Suppressor macrophage treated with lipopolysaccharide for 4 hours (primary cell): ENCODE results near the gene KRTAP10-12.
"Not testable (repeated sequence)": the region's sequence is repeated elsewhere in the genome, so short reads cannot be mapped to it uniquely, and the experiment has no call there.

Experiments
- DNase-seq: peaks from one replicate; pipeline ENCODE4 v3.0.0-alpha.2; 2020

KRTAP10-12 gene, protein sequence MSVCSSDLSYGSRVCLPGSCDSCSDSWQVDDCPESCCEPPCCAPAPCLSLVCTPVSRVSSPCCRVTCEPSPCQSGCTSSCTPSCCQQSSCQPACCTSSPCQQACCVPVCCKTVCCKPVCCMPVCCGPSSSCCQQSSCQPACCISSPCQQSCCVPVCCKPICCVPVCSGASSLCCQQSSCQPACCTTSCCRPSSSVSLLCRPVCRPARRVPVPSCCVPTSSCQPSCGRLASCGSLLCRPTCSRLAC

DNA sequence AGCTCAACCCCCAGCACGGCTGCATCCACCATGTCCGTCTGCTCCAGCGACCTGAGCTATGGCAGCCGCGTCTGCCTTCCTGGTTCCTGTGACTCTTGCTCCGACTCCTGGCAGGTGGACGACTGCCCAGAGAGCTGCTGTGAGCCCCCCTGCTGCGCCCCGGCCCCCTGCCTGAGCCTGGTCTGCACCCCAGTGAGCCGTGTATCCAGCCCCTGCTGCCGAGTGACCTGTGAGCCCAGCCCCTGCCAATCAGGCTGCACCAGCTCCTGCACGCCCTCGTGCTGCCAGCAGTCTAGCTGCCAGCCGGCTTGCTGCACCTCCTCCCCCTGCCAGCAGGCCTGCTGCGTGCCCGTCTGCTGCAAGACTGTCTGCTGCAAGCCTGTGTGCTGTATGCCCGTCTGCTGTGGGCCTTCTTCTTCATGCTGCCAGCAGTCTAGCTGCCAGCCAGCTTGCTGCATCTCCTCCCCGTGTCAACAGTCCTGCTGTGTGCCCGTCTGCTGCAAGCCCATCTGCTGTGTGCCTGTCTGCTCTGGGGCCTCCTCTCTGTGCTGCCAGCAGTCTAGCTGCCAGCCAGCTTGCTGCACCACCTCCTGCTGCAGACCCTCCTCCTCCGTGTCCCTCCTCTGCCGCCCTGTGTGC is at the start of gene KRTAP10-12:
TSS of gene KRTAP10-12 (plus strand) at position 1 of the 639 bp plus-strand sequence. CDS start at position 31, 30 bp downstream.
- not testable (repeated sequence) for DNase-seq

DNA sequence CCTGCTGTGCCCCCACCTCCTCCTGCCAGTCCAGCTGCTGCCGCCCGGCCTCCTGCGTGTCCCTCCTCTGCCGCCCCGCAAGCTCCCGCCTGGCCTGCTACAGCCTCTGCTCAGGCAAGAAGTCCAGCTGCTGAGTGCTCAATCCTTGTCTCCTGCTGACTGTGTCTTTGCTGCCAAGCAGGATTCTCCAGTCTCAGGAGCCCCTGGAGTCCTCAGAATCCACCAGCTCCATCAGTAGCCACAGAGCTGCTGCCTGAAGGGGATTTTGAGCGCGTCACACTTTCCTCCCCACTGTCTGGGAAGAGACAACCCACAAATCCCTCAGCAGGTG is 49.8 kb upstream of the KRTAP10-12 start:
- DNase-seq, result no peak

DNA sequence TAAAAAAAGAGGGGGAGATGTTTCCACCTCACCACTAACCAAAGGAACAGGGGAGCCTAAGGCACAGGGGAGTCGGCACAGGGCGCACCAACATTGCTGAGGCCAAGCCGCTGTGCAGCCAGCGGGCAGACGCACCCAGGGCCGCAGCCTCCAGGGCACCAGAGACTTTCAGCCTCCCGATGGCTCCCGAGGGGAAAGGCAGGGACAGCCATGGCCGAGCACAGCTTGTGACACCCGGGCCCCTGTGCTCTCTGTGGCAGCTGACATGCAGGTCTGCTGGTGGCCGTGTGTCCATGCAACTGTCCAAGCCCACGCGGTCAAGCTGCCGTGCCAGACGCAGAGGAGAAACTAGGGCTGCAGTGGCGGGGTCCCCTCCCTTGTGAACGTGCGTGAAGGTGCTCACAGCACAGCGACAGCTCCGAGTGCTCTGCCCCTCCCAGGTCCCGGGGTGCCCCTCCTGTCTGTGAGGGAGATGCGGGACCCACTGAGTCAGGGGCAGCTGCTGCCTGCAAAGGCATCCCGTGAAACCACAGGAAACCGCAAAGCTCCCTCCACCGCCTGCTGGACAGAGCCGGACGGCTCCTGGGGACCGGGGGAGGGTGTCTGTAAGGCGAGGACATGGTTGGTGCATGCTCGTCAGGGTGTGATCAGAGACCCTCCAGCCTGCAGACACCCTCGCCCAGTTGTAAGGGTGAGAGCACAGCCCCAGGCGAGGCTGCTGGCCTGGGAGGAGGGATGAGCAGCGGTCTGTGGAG is 48.2 kb upstream of the KRTAP10-12 start:
- no peak for DNase-seq

DNA sequence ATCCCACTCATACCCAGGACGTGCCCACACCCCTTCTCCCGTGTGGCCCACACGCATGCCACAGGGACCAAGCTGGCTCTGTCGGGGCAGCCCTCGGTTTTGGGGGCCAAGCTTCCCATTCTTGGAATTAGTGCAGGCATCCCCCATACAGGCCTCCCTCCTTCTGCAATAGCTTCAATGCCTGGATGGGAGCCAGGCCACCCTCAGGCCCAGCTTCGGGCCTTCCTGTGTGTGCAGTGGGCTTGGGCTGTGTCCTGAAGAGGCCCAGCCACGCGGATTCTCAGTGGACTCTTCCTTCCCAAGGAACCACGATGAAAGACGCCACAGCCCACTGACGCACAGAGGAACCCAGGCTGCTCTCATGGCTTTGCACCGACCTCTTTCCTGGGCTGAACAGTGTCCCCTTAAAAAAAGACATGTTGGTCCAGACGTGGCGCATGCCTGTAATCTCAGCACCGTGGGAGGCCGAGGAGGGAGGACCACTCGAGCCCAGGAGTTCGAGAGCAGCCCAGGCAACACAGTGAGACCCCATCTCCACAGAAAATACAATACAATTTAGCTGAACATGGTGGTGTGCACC is 47.4 kb upstream of the KRTAP10-12 start:
- no peak for DNase-seq

DNA sequence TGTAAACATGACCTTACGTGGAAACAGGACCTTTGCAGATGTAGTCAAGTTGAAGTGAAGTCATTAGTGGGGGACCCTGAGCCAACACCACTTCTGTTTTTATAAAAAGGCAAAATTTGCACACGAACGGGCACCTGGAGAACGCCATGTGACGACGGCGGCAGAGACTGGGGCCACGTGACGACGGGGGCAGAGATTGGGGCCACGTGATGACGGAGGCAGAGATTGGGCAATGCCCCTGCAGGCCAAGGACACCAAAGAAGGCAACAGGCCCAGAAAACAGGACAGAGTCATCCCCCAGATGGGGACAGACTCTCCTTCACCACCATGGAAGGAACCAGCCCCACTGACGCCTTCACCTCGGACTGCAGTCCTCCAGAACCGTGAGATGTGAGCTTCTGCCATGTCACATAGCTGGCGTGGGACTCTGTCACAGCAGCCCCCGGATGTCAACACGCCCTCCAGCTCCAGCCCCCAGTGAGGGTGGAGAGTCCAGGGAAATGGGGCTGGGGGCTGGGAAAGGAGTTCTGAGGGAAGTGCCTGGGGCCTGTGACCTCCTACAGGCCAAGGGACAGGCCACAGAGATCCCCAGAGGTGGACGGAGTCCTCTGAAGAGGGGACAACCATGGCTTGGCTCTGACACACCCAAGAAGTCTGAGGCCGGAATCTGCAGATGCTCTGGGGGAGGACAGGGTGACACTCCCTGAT is 46.6 kb upstream of the KRTAP10-12 start:
- no peak for DNase-seq

DNA sequence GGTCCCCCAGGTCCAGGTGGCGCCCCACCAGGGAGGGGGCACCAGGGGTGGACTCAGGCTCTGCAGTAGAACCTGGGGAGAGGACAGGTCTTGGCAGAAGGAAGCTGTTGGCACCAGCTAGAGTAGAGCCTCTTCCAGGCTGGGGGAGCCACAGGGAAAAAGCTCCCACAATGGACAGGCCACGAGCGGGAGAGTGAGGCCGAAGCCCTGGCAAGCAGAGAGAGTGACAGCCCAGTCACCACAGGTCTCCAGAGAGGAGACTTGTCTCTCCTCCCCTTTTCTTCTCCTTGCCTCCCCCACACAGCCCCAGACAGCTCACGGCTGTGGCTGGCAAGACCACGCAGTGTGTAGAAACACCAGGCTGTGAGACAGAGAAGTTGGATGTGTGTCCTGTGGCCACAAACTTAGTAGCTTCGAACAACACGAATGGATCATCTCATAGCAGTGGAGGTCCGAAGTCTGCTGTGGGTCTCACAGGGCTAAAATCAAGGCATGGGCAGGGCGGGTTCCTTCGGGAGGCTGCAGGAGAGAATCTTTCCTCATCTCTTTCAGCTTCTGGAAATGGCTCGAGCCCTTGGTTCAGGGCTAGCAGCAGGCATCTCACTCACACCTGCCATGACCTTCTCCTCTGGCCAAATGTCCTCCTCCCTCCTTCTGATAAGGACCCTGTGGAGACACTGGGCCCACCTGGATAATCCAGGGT is 45.8 kb upstream of the KRTAP10-12 start:
- DNase-seq, result no peak

DNA sequence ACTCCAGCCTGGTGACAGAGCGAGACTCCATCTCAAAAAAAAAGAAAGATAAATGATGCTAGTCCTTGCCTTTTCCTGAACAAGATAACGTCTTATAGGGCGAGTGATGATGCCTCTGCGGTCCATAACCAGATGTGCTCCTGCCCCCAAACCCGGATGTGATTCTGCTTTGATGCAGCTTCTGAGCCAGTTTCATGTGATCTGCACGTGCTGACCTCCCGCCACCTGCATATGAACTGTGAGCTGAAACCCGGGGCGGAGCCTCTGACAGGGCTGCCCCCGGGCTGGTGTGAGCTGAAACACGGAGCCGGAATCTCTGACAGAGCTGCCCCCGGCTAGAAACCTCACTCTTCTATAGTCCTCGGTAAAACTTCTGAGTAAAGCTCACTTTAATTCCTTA is 43.8 kb upstream of the KRTAP10-12 start:
- DNase-seq, result no peak

DNA sequence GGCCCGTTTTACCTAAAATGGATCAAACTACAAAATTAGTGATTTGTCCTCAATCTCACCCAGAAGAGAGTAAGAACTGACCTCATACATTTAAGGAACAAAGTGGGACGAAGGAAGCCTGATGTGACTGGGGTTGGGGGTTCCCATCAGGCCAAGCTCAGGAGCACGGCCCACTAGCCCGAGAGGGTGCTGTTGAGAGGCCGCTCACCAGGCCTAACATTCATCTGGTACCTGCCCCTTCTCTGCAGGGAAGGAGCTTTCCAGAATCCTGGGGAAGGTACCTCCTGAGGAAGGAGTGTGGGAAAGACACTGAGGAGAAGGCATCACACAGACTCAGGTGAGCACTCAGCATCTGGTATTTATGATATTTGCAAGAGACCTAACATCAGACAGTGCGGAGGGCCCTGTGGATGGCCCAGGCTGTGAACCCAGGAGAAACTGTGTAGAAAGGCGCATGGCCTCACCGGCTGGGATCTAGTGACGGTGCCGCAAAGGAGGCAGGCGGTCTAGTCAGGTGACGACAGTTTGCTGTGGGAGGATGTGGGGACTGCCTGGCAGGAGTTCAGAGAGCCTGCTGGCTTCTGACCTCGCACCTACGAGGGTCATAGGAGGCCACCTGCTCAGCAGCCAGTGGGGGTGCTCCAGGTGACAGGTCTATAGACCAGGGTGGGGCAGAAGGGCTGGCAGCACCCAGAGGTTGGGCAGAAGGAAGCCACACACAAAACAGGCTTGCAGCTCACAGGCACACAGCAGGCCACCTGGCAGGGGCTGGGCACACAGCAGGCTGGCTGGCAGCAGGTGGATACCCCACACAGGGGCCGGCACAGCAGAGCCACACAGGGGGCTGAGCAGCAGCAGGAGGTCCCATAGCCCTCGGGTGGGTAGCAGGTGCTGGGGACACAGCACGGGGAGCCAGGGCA is 43.1 kb upstream of the KRTAP10-12 start:
- no peak for DNase-seq

DNA sequence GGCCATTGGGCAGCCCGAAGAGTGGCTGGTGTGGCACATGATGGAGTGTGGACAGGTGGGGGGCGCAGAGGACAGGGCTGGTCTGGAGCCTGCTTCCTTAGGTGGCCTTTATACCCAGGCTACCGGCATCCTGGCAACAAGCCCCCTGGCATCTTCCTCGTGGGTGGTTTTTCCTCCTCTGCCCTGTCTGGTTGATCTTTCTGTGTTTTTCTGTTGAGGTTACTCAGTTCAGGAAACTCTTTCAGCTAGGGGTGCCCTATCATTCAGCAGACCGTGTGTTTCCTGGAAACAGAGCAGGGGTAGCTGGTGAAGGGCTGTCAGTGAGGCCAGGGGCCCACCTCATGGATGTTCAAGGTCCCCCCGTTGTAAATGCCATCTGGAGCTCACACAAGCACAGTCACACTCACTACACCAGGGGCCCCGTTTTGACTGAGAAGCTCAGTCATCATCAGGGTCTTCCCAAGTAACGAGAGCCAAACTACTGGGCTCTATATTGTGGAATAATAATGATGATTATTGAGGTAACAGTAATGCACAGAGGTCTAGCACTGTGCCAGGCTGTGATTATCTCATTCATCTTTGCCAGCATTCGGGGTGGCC is 42.3 kb upstream of the KRTAP10-12 start, which contains the start of gene KRTAP12-4:
TSS of gene KRTAP12-4 (minus strand) at position 84 of the 600 bp plus-strand sequence. CDS start at position 39, 45 bp downstream.
- DNase-seq, result no peak

DNA sequence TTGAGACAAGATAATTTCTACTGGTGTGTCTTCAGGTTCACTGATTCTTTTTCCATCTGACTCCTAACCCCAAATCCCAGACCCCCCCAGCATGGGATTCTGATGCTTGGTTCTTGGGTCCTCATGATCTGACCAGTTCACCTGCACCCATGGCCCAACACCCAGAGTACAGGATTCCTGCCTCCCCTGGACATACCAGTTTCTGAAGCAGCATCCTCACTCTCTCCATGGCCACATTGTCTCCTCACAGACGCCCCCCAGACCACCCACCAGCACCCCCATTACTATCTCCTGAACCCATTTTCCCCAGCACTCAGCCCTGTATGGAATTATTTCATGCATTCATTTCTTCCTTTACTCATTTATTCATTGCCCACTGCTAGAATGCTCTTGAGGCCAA is 40.1 kb upstream of the KRTAP10-12 start:
- DNase-seq, result no peak

DNA sequence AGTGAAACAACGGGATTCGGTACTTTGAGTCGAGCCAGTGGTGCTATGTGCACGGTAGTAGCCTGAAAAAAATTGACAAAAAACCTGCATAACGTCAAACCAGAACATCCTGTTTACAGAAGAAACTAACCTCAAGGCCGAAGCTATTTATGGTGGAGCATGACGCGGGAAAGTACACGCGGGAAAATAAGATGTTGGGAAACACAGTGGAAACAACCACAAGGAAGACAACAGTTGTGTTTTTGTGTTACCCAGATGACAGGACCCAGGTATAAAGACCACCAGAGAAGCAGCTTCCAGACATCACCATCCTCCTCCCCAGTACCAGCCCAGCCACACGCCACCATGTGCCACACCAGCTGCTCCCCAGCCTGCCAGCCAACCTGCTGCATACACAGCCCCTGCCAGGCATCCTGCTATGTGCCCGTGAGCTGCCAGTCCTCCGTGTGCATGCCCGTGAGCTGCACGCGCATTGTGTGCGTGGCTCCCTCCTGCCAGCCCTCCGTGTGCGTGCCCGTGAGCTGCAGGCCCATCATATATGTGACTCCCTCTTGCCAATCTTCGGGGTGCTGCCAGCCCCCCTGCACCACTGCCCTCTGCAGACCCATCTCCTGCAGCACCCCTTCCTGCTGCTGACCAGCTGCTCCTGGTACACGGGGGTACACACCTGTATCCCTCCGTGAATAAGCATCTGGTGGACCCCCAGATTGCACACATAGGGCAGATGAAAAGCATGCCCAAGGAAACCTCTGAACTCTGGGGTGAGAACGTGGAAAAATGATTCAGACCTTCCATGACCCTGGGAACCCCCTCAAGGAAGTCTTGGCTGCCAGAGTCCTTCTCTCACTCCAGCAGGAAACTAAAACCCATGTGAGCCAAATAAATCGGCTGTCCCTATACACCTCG is 39.1 kb upstream of the KRTAP10-12 start, which contains the start of gene KRTAP12-3:
TSS of gene KRTAP12-3 (plus strand) at position 298 of the 906 bp plus-strand sequence. CDS start at position 346, 48 bp downstream.
- DNase-seq, result no peak

DNA sequence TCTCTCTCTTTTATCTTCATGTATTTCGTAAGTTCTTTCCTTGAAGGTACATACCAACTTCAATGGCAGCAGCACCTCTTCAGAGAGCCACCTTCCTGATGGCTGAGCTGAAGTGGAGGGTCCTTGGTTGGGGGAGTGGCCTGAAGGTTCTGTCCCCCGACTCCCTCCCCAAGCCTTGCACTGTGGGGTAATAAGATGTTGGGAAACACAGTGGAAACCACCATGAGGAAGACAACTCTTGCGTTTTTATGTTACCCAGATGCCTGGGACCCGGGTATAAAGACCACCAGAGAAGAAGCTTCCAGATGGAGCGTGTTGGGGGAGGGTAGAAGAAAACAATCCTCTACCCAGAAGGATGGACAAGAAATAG is 38.4 kb upstream of the KRTAP10-12 start:
- DNase-seq, result no peak

DNA sequence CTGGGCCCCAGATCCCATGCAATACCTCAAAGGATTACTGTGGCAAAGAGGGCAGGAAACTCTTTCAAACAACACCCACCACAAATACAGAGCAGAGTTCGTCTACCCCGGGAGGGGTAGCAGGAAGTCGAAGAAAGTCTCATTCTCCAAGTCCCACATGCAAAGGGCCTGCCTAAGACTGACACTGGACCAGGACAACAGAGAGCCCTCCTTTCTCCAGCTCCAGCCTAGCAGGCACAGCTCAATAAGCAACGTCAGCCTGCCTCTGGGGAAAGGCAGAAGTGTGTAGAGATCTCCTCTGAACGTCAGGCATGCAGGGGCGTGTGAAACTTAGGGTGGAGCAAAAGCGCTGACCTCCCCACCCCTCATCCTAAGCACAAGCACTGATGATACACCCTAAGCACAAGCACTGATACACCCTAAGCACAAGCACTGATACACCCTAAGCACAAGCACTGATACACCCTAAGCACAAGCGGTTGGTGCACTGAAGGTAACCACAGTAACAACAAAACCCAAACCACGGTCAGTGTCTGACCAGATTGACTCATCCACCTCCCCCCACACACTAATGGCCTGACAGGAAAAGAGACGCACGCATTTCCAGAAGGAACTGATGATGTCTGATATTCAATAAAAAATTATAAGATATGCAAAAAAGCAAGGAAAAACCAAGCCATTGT is 37.9 kb upstream of the KRTAP10-12 start:
- no peak for DNase-seq

DNA sequence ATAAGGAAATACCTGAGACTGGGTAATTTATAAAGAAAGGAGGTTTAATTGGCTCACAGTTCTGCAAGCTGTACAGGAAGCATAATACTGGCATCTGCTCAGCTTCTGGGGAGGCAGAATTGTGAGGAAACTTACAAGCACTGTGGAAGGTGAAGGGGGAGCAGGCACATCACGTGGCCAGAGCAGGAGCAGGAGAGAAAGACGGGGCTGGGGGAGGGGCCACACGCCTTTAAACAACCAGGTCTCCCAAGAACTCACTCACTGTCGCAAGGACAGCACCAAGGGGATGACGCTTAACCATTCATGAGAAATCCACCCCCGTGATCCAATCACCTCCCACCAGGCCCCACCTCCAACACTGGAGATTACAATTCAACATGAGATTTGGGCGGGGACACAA is 35.4 kb upstream of the KRTAP10-12 start:
- DNase-seq, result not testable (repeated sequence)

DNA sequence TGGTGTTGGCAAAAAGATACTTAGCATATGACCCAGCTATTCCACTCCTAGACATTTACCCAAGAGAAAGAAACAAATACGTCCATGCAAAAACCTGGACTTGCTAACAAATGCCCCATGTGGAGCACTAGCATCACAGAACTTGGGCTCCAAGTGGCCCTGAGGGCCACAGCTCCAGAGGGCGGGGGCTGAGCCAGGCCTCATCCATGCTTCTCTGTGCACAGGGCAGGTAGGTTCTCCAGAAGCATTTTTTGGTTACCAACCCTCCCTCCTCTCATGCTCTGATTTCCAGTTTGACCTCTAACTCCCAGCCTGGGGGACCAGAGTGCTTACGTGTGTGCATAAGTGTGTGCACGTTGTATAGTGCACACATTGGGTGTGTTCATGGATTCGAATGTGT is 32.3 kb upstream of the KRTAP10-12 start:
- DNase-seq, result no peak

DNA sequence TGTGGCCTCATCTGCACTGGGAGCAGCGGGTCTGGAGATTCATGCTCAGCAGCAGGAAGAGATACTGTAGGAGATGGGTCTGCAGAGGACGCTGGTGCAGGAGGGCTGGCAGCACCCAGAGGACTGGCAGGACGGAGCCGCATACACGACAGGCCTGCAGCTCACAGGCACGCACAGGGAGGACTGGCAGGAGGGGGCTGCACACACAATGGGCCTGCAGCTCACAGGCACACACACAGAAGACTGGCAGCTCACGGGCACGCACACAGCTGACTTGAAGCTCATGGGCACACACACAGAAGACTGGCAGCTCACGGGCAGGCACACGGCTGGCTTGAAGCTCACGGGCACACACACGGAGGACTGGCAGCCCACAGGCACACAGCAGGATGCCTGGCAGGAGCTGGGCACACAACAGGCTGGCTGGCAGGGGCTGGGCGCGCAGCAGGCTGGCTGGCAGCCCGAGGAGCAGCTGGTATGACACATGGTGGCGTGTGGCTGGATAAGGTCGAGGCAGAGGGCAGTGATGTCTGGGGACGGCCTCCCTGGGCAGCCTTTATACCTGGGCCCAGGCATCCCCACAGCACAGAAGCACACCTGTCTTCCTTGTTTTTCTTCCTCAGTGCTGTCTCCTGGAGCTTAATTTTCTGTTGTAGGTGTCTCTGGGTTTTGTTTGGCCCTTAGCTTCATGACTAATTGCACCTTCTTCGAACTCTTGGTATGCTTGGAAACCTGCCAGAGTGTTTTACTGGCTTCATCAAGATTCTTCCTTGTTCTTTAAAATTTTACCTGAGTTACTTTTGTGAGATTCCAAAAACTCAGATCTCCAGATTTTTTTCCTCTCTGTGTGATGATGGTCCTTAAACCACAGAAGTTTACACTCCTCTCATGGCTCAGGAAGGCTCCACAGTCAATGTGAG is 30.3 kb upstream of the KRTAP10-12 start, which contains the start of gene KRTAP12-2:
TSS of gene KRTAP12-2 (minus strand) at position 527 of the 920 bp plus-strand sequence. CDS start at position 486, 41 bp downstream.
- DNase-seq, result no peak

DNA sequence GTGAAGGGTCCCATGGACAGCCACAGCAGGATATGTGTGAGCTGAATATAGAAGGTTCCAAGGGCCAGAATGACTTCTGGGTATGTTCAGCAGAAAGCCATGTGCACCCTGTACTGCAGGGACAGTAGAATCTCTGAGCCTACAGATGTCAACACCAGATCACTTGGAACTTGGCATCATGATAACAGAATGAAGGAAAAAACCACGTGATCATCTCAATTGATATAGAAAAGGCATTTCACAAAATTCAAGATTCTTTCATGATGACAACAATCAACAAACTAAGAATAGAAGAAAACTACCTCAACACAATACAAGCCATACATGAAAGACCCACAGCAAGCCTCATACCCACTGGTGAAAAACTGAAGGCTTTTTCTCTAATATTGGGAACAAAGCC is 29.4 kb upstream of the KRTAP10-12 start:
- DNase-seq, result no peak
